GM12874 (cell line): Measurements from ENCODE around the gene BORCS8.

Experiments used
- CTCF ChIP-seq: IDR thresholded peaks from 2 replicates; pipeline ENCODE4 v1.5.1; 2011; ENCODE audit warnings: low read depth, mild to moderate bottlenecking, control low read depth, low read length, moderate library complexity; ENCODE audit not compliant: insufficient read depth

BORCS8 gene

GRCh38 chr19:19139876-19140229, 52.1 kb downstream of the BORCS8 start:
- no peak for TF ChIP-seq CTCF

- TF ChIP-seq CTCF = no peak
Observed at GRCh38 chr19:19138109-19138981, 53.6 kb downstream of the BORCS8 start, which contains the start of gene TMEM161A. TSS of gene TMEM161A (minus strand) at chr19:19138478. CDS start at chr19:19138428, 50 bp downstream.

- no peak for TF ChIP-seq CTCF
Observed at GRCh38 chr19:19137556-19138108, 54.3 kb downstream of the BORCS8 start.

DNA sequence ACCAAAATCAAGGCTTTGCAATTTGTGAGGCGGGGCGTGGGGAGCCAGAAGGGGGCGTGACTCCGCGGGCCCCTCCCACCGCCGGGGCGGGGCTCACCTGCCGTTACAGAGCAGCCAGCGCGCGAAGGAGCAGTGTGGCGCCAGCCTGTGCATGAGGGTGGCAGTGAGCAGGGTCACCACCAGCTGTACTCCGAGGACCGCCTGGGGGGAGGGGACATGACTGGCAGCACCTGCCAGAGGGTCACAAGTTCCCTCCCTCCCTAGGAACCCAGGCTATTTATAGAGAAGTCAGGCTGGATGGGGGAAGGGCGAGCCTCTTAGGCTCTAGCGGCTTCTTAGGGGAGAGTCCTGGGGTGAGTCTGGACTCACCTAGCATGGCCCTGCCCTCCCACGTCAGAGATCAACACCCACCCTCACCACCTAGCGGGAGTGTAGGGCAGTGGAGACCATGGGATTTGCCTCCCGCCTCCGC, 57.2 kb downstream of the BORCS8 start:
- no peak for TF ChIP-seq CTCF

- TF ChIP-seq CTCF = no peak
Observed at GRCh38 chr19:19133985-19134384, 58.0 kb downstream of the BORCS8 start.

GRCh38 chr19:19132912-19133311, 59.0 kb downstream of the BORCS8 start:
- TF ChIP-seq CTCF = no peak

- TF ChIP-seq CTCF = no peak
Observed at GRCh38 chr19:19131989-19132388, 60.0 kb downstream of the BORCS8 start.
